ENCODE results near the gene EHBP1L1.

Gene EHBP1L1

GRCh38 chr11:65546217-65546958 is 29.5 kb upstream of the EHBP1L1 start:
- peak; percentile 97 for DNase-seq (ENCODE audit: low read depth)

GRCh38 chr11:65547446-65548125 is 28.3 kb upstream of the EHBP1L1 start:
- no peak for DNase-seq (ENCODE audit: low read depth)

GRCh38 chr11:65548395-65548794 is 27.5 kb upstream of the EHBP1L1 start:
- DNase-seq (ENCODE audit: low read depth) = no peak

- DNase-seq (ENCODE audit: low read depth) = no peak
These were observed 26.8 kb upstream of the EHBP1L1 start for GRCh38 chr11:65549096-65549495.

GRCh38 chr11:65551572-65552387 is 24.1 kb upstream of the EHBP1L1 start:
- DNase-seq (ENCODE audit: low read depth) = peak; percentile 56

- no peak for DNase-seq (ENCODE audit: low read depth)
These were observed 23.4 kb upstream of the EHBP1L1 start for GRCh38 chr11:65552388-65552951.

GRCh38 chr11:65553301-65554001 is 22.4 kb upstream of the EHBP1L1 start:
- peak; percentile 44 for DNase-seq (ENCODE audit: low read depth)

- DNase-seq (ENCODE audit: low read depth) = no peak
These were observed 21.6 kb upstream of the EHBP1L1 start for GRCh38 chr11:65554057-65554818.

- no peak for DNase-seq (ENCODE audit: low read depth)
These were observed 20.9 kb upstream of the EHBP1L1 start for GRCh38 chr11:65554842-65555430.

- no peak for DNase-seq (ENCODE audit: low read depth)
These were observed 20.1 kb upstream of the EHBP1L1 start for GRCh38 chr11:65555693-65556231.

- no peak for DNase-seq (ENCODE audit: low read depth)
These were observed 19.2 kb upstream of the EHBP1L1 start for GRCh38 chr11:65556470-65557279.

GRCh38 chr11:65557280-65558001 is 18.4 kb upstream of the EHBP1L1 start:
- no peak for DNase-seq (ENCODE audit: low read depth)

- no peak for DNase-seq (ENCODE audit: low read depth)
These were observed 17.6 kb upstream of the EHBP1L1 start, which contains the start of gene LTBP3 for GRCh38 chr11:65558002-65558929. TSS of gene LTBP3 (minus strand) at chr11:65558359. CDS start at chr11:65557959, 400 bp downstream.

- DNase-seq (ENCODE audit: low read depth) = no peak
These were observed 16.8 kb upstream of the EHBP1L1 start for GRCh38 chr11:65558930-65559509.

- no peak for DNase-seq (ENCODE audit: low read depth)
These were observed 16.3 kb upstream of the EHBP1L1 start for GRCh38 chr11:65559535-65559934.

- DNase-seq (ENCODE audit: low read depth) = no peak
These were observed 15.8 kb upstream of the EHBP1L1 start for GRCh38 chr11:65559951-65560537.
